ENCODE results near the gene ATP6V1B1. TPM values are rescaled to one million over a fixed set of nuclear protein-coding genes. Genes with fewer than 3 reads are reported as not detected.

Gene ATP6V1B1
- total RNA-seq, 1 donor from 2014 or later = not detected

GRCh38 chr2:70962885-70963878 is 27.5 kb downstream of the ATP6V1B1 start:
- no peaks in the 10 kb centered on the region for H3K36me3 ChIP-seq
- intact Hi-C loops (cut with micrococcal nuclease) = no loop called here
- no peak for TF ChIP-seq CTCF (IDR thresholded peaks at IDR 0.05; ENCODE audit: borderline replicate concordance)
- H3K27me3 ChIP-seq (ENCODE audit: low read depth) = peaks cover 91% of the 10 kb centered on the region
- H3K27ac ChIP-seq (replicated peaks) = no peak overlapping the region
- H3K4me1 ChIP-seq = peaks cover 9% of the 10 kb centered on the region
- no peak overlapping the region for H3K4me3 ChIP-seq
- H3K9me3 ChIP-seq (replicated peaks) = no peaks in the 10 kb centered on the region
- DNase-seq = no peak

- Histone ChIP-seq H3K27ac (replicated peaks) (no peak overlapping the region), H3K4me3 (no peak overlapping the region), H3K9me3 (replicated peaks) (no peaks in the 10 kb centered on the region), H3K36me3 (no peaks in the 10 kb centered on the region), H3K4me1 (peaks cover 9% of the 10 kb centered on the region), H3K27me3 (ENCODE audit: low read depth) (peaks cover 88% of the 10 kb centered on the region)
- TF ChIP-seq CTCF (IDR thresholded peaks at IDR 0.05; ENCODE audit: borderline replicate concordance) = no peak
- DNase-seq = no peak
- intact Hi-C loops (cut with micrococcal nuclease) = no loop called here
Measured at GRCh38 chr2:70964133-70964532, 28.4 kb downstream of the ATP6V1B1 start.

GRCh38 chr2:70964596-70965386 is 29.1 kb downstream of the ATP6V1B1 start:
- peak; percentile 81 for TF ChIP-seq CTCF (IDR thresholded peaks at IDR 0.05; ENCODE audit: borderline replicate concordance)
- Histone ChIP-seq H3K27ac (replicated peaks) (no peak overlapping the region), H3K27me3 (ENCODE audit: low read depth) (peaks cover 86% of the 10 kb centered on the region), H3K4me3 (peak overlapping the region; percentile 67), H3K9me3 (replicated peaks) (no peaks in the 10 kb centered on the region), H3K4me1 (peaks cover 9% of the 10 kb centered on the region), H3K36me3 (no peaks in the 10 kb centered on the region)
- intact Hi-C loops (cut with micrococcal nuclease) = no loop called here
- DNase-seq = peak; percentile 73

- H3K9me3 ChIP-seq (replicated peaks) = no peaks in the 10 kb centered on the region
- no peak for DNase-seq
- no peak for TF ChIP-seq CTCF (IDR thresholded peaks at IDR 0.05; ENCODE audit: borderline replicate concordance)
- no peak overlapping the region for H3K27ac ChIP-seq (replicated peaks)
- peak overlapping the region; percentile 67 for H3K4me3 ChIP-seq
- intact Hi-C loops (cut with micrococcal nuclease) = no loop called here
- no peaks in the 10 kb centered on the region for H3K36me3 ChIP-seq
- peaks cover 9% of the 10 kb centered on the region for H3K4me1 ChIP-seq
- peaks cover 79% of the 10 kb centered on the region for H3K27me3 ChIP-seq (ENCODE audit: low read depth)
Measured at GRCh38 chr2:70965506-70965905, 29.8 kb downstream of the ATP6V1B1 start.

- H3K27me3 ChIP-seq (ENCODE audit: low read depth) = peaks cover 67% of the 10 kb centered on the region
- H3K4me3 ChIP-seq = no peak overlapping the region
- TF ChIP-seq CTCF (IDR thresholded peaks at IDR 0.05; ENCODE audit: borderline replicate concordance) = no peak
- peaks cover 9% of the 10 kb centered on the region for H3K4me1 ChIP-seq
- H3K27ac ChIP-seq (replicated peaks) = no peak overlapping the region
- no peaks in the 10 kb centered on the region for H3K9me3 ChIP-seq (replicated peaks)
- H3K36me3 ChIP-seq = no peaks in the 10 kb centered on the region
- intact Hi-C loops (cut with micrococcal nuclease) = no loop called here
- no peak for DNase-seq
Measured at GRCh38 chr2:70966681-70967080, 31.0 kb downstream of the ATP6V1B1 start.
